IMR-90 (cell line): ENCODE results near the gene INCENP. TPM values are rescaled to one million over a fixed set of nuclear protein-coding genes. Genes with fewer than 3 reads are reported as not detected.

ENCODE experiments used
- ATAC-seq: fragments of 200-7000 bp; cut with Tn5 transposase; 2 replicates; pipeline ENCODE4 v1.9.1; 2020; ENCODE audit warnings: low read depth, mild to moderate bottlenecking, moderate library complexity
- BruUV-seq: library from RNA; stranded (reverse); fragments of 400-500 nt; replicated peaks from 2 replicates; lab custom pipeline; 2021; lab: Mats Ljungman, UMichigan
- CTCF ChIA-PET: fragments of 300-600 bp; formaldehyde crosslinking; extraction: SDS; loops from one replicate; lab custom pipeline; 2021; ENCODE audit warnings: antibody characterized with exemption; lab: Yijun Ruan, JAX
- POLR2A ChIA-PET: fragments of 300-600 bp; sonication (Branson Sonifier 250); formaldehyde crosslinking; loops from one replicate; lab custom pipeline; 2022; ENCODE audit warnings: antibody characterized with exemption; ENCODE audit not compliant: unreplicated experiment; lab: Charles Lee
- DNase-seq: peaks from one replicate; pipeline ENCODE4 v3.0.0; 2013
- H2AFZ ChIP-seq: replicated peaks from 2 replicates; pipeline ENCODE3; 2013; ENCODE audit warnings: low read length, mild to moderate bottlenecking; ENCODE audit not compliant: poor library complexity
- H2AK5ac ChIP-seq: 2 replicates; pipeline ENCODE4 v1.6.1; 2013; ENCODE audit warnings: low read depth, low read length, inconsistent platforms
- H2AK9ac ChIP-seq: replicated peaks from 2 replicates; pipeline ENCODE3; 2013; ENCODE audit warnings: mild to moderate bottlenecking, low read depth, low read length, moderate library complexity; ENCODE audit not compliant: poor library complexity
- H2BK120ac ChIP-seq: 2 replicates; pipeline ENCODE4 v1.6.1; 2013; ENCODE audit warnings: low read depth, low read length, inconsistent platforms
- H2BK15ac ChIP-seq: 3 replicates; pipeline ENCODE4 v1.6.1; 2013; ENCODE audit warnings: low read depth, low read length, inconsistent platforms
- H2BK20ac ChIP-seq: 2 replicates; pipeline ENCODE4 v1.6.1; 2013; ENCODE audit warnings: low read depth, mild to moderate bottlenecking, inconsistent platforms, low read length, moderate library complexity
- H2BK5ac ChIP-seq: 2 replicates; pipeline ENCODE4 v1.6.1; 2013; ENCODE audit warnings: mild to moderate bottlenecking, low read depth, low read length, inconsistent platforms; ENCODE audit not compliant: poor library complexity, severe bottlenecking
- H3K14ac ChIP-seq: replicated peaks from 2 replicates; pipeline ENCODE4 v1.6.1; 2013; ENCODE audit warnings: low read depth, low read length, inconsistent platforms
- H3K18ac ChIP-seq: 2 replicates; pipeline ENCODE4 v1.6.1; 2013; ENCODE audit warnings: low read depth, low read length, control low read depth
- H3K23ac ChIP-seq: 2 replicates; pipeline ENCODE4 v1.6.1; 2013; ENCODE audit warnings: low read depth, low read length, inconsistent platforms
- H3K27ac ChIP-seq: 2 replicates; pipeline ENCODE4 v1.5.1; 2013; ENCODE audit warnings: mild to moderate bottlenecking, control low read depth, low read length; ENCODE audit not compliant: insufficient read depth
- H3K27me3 ChIP-seq: 2 replicates; pipeline ENCODE4 v1.6.1; 2013; ENCODE audit warnings: low read length; ENCODE audit not compliant: control insufficient read depth, insufficient read depth
- H3K36me3 ChIP-seq: 2 replicates; pipeline ENCODE4 v1.6.1; 2013; ENCODE audit warnings: low read length, mixed read lengths; ENCODE audit not compliant: control insufficient read depth, insufficient read depth
- H3K4ac ChIP-seq: 2 replicates; pipeline ENCODE4 v1.6.1; 2013; ENCODE audit warnings: low read depth, low read length, inconsistent platforms
- H3K4me1 ChIP-seq: 2 replicates; pipeline ENCODE4 v1.6.1; 2013; ENCODE audit warnings: low read length, mixed read lengths; ENCODE audit not compliant: control insufficient read depth, insufficient read depth
- H3K4me2 ChIP-seq: 2 replicates; pipeline ENCODE4 v1.6.1; 2013; ENCODE audit warnings: low read depth, mild to moderate bottlenecking, control low read depth, low read length, moderate library complexity
- H3K4me3 ChIP-seq: 2 replicates; pipeline ENCODE4 v1.5.1; 2013; ENCODE audit warnings: low read depth, mild to moderate bottlenecking, control low read depth, low read length, moderate library complexity; ENCODE audit not compliant: insufficient read depth
- H3K56ac ChIP-seq: 2 replicates; pipeline ENCODE4 v1.6.1; 2013; ENCODE audit warnings: low read length, inconsistent platforms; ENCODE audit not compliant: insufficient read depth; ENCODE audit errors: extremely low read depth
- H3K79me1 ChIP-seq, 2 experiments: 2 replicates each; pipeline ENCODE4 v1.6.1; 2013; ENCODE audit warnings: low read length in 2 of 2, inconsistent platforms in 1 of 2, low read depth in 1 of 2
- H3K9ac ChIP-seq: 2 replicates; pipeline ENCODE4 v1.6.1; 2013; ENCODE audit warnings: low read depth, low read length, control low read depth
- H3K9me1 ChIP-seq: 2 replicates; pipeline ENCODE4 v1.6.1; 2013; ENCODE audit warnings: low read length, inconsistent platforms; ENCODE audit not compliant: insufficient read depth
- H3K9me3 ChIP-seq: 2 replicates; pipeline ENCODE4 v1.6.1; 2013; ENCODE audit warnings: low read length; ENCODE audit not compliant: control insufficient read depth, insufficient read depth
- H4K20me1 ChIP-seq: 2 replicates; pipeline ENCODE4 v1.6.1; 2013; ENCODE audit warnings: low read length, inconsistent platforms; ENCODE audit not compliant: insufficient read depth
- H4K5ac ChIP-seq: 2 replicates; pipeline ENCODE4 v1.6.1; 2013; ENCODE audit warnings: mild to moderate bottlenecking, low read depth, low read length, control low read depth
- H4K8ac ChIP-seq, 2 experiments: 2 replicates each; pipeline ENCODE4 v1.6.1; 2013; ENCODE audit warnings: low read depth in 2 of 2, low read length in 2 of 2, control low read depth in 1 of 2, inconsistent platforms in 1 of 2
- H4K91ac ChIP-seq: 2 replicates; pipeline ENCODE4 v1.6.1; 2013; ENCODE audit warnings: low read depth, low read length, inconsistent platforms; ENCODE audit not compliant: insufficient read depth
- BHLHE40 ChIP-seq: fragments of 150-350 bp; IDR thresholded peaks from 2 replicates; pipeline ENCODE4 v1.6.1; 2016; ENCODE audit warnings: mild to moderate bottlenecking, low read depth, low read length
- CEBPB ChIP-seq: IDR thresholded peaks from 2 replicates; pipeline ENCODE4 v1.6.1; 2012; ENCODE audit warnings: low read depth, low read length, improper control_type of control experiment
- CHD1 ChIP-seq: IDR thresholded peaks from 2 replicates; pipeline ENCODE4 v1.6.1; 2012; ENCODE audit warnings: low read depth, low read length, improper control_type of control experiment
- FOS ChIP-seq: fragments of 150-350 bp; IDR thresholded peaks from 2 replicates; pipeline ENCODE4 v1.6.1; 2016; ENCODE audit warnings: low read depth, low read length
- MAFK ChIP-seq: IDR thresholded peaks from 2 replicates; pipeline ENCODE4 v1.6.1; 2012; ENCODE audit warnings: low read depth, low read length, improper control_type of control experiment
- MAZ ChIP-seq: IDR thresholded peaks from 2 replicates; pipeline ENCODE4 v1.6.1; 2012; ENCODE audit warnings: low read depth, mild to moderate bottlenecking, low read length, improper control_type of control experiment, moderate library complexity, borderline replicate concordance
- POLR2A ChIP-seq: IDR thresholded peaks from 2 replicates; pipeline ENCODE4 v1.6.1; 2012; ENCODE audit warnings: mild to moderate bottlenecking, low read depth, low read length
- RCOR1 ChIP-seq: IDR thresholded peaks from 2 replicates; pipeline ENCODE4 v1.6.1; 2012; ENCODE audit warnings: mild to moderate bottlenecking, low read length, improper control_type of control experiment; ENCODE audit not compliant: insufficient replicate concordance
- SMC3 ChIP-seq: fragments of 150-350 bp; IDR thresholded peaks from 2 replicates; pipeline ENCODE4 v1.6.1; 2016; ENCODE audit warnings: low read depth, mild to moderate bottlenecking, antibody characterized with exemption, low read length, moderate library complexity
- WGBS, 2 experiments: methylation state at CpG; one replicate each; pipeline versions ENCODE4 v1.1.5 to v1.1.7; 2013; ENCODE audit warnings: missing lambda C conversion rate in 2 of 2; ENCODE audit not compliant: insufficient read length in 1 of 2; ENCODE audit errors: extremely low coverage in 2 of 2; 5-methylcytosine and 5-hydroxymethylcytosine counted together
- dilution Hi-C: fragments of 300-500 bp; cut with HindIII; formaldehyde crosslinking; loops from one replicate; pipeline ENCODE4 v1.14.3; 2018; ENCODE audit warnings: low sequenced_read_pairs; ENCODE audit not compliant: unreplicated experiment
- in situ Hi-C: fragments of 300-500 bp; cut with MboI; formaldehyde crosslinking; loops from 3 replicates; pipeline ENCODE4 v1.14.3; 2019; ENCODE audit warnings: low sequenced_read_pairs, inconsistent platforms, mixed read lengths
- intact Hi-C: fragments of 100-400 bp; cut with micrococcal nuclease; formaldehyde crosslinking; loops from 2 replicates; pipeline ENCODE4 v1.10.0; 2022
- polyA plus RNA-seq, 3 experiments: library from polyadenylated mRNA; depleted of rRNA; stranded (reverse); fragments of >200 nt; gene quantifications; 2 replicates each; pipeline ENCODE4 v1.2.3, GENCODE V29; 2012; ENCODE audit warnings: low replicate concordance in 1 of 3
- total RNA-seq: library from RNA; depleted of rRNA; stranded (reverse); fragments of >200 nt; gene quantifications from 2 replicates; pipeline ENCODE4 v1.2.3, GENCODE V29; 2012
- TF ChIP-seq, protein P1 (sequence below): conservative IDR thresholded peaks from 2 replicates; pipeline ENCODE4 v1.5.1; 2012; ENCODE audit warnings: mild to moderate bottlenecking, low read depth, low read length, improper control_type of control experiment

The INCENP gene
- total and polyA plus RNA-seq, 2 of the 4 experiments (the other 2 are of a cell fraction), result 18.6 to 23.8 TPM

GRCh38 chr11:62127426-62127825 lies 3.6 kb downstream of the INCENP start:
- dilution Hi-C loops (no loop called here), intact Hi-C loops (no loop called here)

More at GRCh38 chr11:62127426-62127825, 3.6 kb downstream of the INCENP start:
- ChIA-PET CTCF (no interaction called here), POLR2A (no interaction called here)
- Histone ChIP-seq H3K9me3 (no peaks in the 10 kb centered on the region), H3K14ac (no peak overlapping the region), H3K79me1 (peaks cover 8 to 52% of the 10 kb centered on the region in 2 experiments; a peak in 3 of 4 replicates), H2AK5ac (no peak overlapping the region), H2BK15ac (no peak overlapping the region), H2AK9ac (no peak overlapping the region), H3K18ac (no peak overlapping the region), H3K4me1 (peaks cover 3% of the 10 kb centered on the region; the same call in 1 of the 2 replicates), H2BK20ac (no peak overlapping the region), H3K27ac (no peak overlapping the region), H4K91ac (no peak overlapping the region), H3K56ac (no peak overlapping the region), H2BK5ac (no peak overlapping the region), H3K23ac (no peak overlapping the region), H4K20me1 (peaks cover 14% of the 10 kb centered on the region), H3K27me3 (no peaks in the 10 kb centered on the region), H3K4me2 (no peak overlapping the region), H3K9me1 (peaks cover 8% of the 10 kb centered on the region; the same call in 1 of the 2 replicates), H3K4me3 (no peak overlapping the region), H4K8ac (no peak overlapping the region), H2AFZ (no peak overlapping the region), H3K4ac (no peak overlapping the region), H4K5ac (no peak overlapping the region), H3K36me3 (peaks cover 29% of the 10 kb centered on the region), H2BK120ac (no peak overlapping the region), H3K9ac (no peak overlapping the region)
- DNase-seq, result no peak
- in situ Hi-C loops, result no loop called here
- ATAC-seq, result no peak
- WGBS, 2 experiments, result no CpG with 5 or more reads among the region's 1 CpG
- no TSS peak for BruUV-seq
- TF ChIP-seq RCOR1 (no peak), MAZ (no peak), BHLHE40 (no peak), CEBPB (no peak), FOS (no peak), POLR2A (no peak), SMC3 (no peak), CHD1 (no peak), MAFK (no peak)
- TF ChIP-seq, protein P1, sequence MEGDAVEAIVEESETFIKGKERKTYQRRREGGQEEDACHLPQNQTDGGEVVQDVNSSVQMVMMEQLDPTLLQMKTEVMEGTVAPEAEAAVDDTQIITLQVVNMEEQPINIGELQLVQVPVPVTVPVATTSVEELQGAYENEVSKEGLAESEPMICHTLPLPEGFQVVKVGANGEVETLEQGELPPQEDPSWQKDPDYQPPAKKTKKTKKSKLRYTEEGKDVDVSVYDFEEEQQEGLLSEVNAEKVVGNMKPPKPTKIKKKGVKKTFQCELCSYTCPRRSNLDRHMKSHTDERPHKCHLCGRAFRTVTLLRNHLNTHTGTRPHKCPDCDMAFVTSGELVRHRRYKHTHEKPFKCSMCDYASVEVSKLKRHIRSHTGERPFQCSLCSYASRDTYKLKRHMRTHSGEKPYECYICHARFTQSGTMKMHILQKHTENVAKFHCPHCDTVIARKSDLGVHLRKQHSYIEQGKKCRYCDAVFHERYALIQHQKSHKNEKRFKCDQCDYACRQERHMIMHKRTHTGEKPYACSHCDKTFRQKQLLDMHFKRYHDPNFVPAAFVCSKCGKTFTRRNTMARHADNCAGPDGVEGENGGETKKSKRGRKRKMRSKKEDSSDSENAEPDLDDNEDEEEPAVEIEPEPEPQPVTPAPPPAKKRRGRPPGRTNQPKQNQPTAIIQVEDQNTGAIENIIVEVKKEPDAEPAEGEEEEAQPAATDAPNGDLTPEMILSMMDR, result no peak
